Measurements from ENCODE around the gene BCLAF3.
A peak's percentile ranks its signal among the peaks of the same experiment; 100 is the strongest.

The BCLAF3 gene

GRCh38 chrX:19966056-19966455 lies 24.8 kb downstream of the BCLAF3 start:
- no peak for DNase-seq (ENCODE audit: low read depth in 2 of 2)

GRCh38 chrX:19964017-19964710 lies 26.7 kb downstream of the BCLAF3 start:
- peak; percentile 2 to 19 for DNase-seq (ENCODE audit: low read depth in 2 of 2)

- DNase-seq (ENCODE audit: low read depth in 2 of 2) = no peak
Observed at GRCh38 chrX:19960913-19961312, 29.9 kb downstream of the BCLAF3 start.

GRCh38 chrX:19958552-19959486 lies 32.0 kb downstream of the BCLAF3 start:
- no peak for DNase-seq (ENCODE audit: low read depth in 2 of 2)

GRCh38 chrX:19956923-19957322 lies 33.9 kb downstream of the BCLAF3 start:
- no peak for DNase-seq (ENCODE audit: low read depth in 2 of 2)

GRCh38 chrX:19956306-19956705 lies 34.6 kb downstream of the BCLAF3 start:
- no peak for DNase-seq (ENCODE audit: low read depth in 2 of 2)

GRCh38 chrX:19955306-19955705 lies 35.6 kb downstream of the BCLAF3 start:
- DNase-seq (ENCODE audit: low read depth in 2 of 2) = no peak

GRCh38 chrX:19954335-19955096 lies 36.3 kb downstream of the BCLAF3 start:
- DNase-seq (ENCODE audit: low read depth in 2 of 2) = no peak

GRCh38 chrX:19953145-19953544 lies 37.7 kb downstream of the BCLAF3 start:
- no peak for DNase-seq (ENCODE audit: low read depth in 2 of 2)

- no peak for DNase-seq (ENCODE audit: low read depth in 2 of 2)
Observed at GRCh38 chrX:19949340-19949739, 41.5 kb downstream of the BCLAF3 start.

GRCh38 chrX:19947612-19948011 lies 43.2 kb downstream of the BCLAF3 start:
- DNase-seq (ENCODE audit: low read depth in 2 of 2) = no peak

Data from activated CD4-positive, alpha-beta T cell treated with anti-CD3 and anti-CD28 coated beads for 24 hours (primary cell).